ENCODE measurements around the gene TGFBR2. TPM values are rescaled to one million over a fixed set of nuclear protein-coding genes. Genes with fewer than 3 reads are reported as not detected.
A peak's percentile ranks its signal among the peaks of the same experiment; 100 is the strongest.

Gene TGFBR2
- total and polyA plus RNA-seq, 3 experiments from 2014 or later: 55.3 to 108 (median 56.3) TPM

GRCh38 chr3:30662836-30663235, 56.4 kb downstream of the TGFBR2 start:
- no peak overlapping the region for H3K4me3 Mint-ChIP-seq
- no peaks in the 10 kb centered on the region for H3K9me3 ChIP-seq (ENCODE audit: low read length)
- CTCF ChIA-PET: interaction anchor here (0.6 to 1.4 kb wide), 3 partner anchors 16 to 34 kb away, joined by 3 to 4 read pairs (median 3); no protein-coding TSS in a partner anchor
- peaks cover 88 to 98% (median 97%) of the 10 kb centered on the region in 3 donors for H3K4me1 Mint-ChIP-seq
- peaks cover 12% of the 10 kb centered on the region for H3K36me3 ChIP-seq (ENCODE audit: insufficient read depth, low read length)
- POLR2A ChIA-PET: interaction anchor here (0.5 kb wide), 1 partner anchor 18 kb away, joined by 4 read pairs; no protein-coding TSS in a partner anchor
- H3K4me3 ChIP-seq (ENCODE audit: low read length): no peak overlapping the region
- peaks cover 99% of the 10 kb centered on the region for H3K4me1 ChIP-seq (ENCODE audit: insufficient read depth, low read length)
- H3K27ac Mint-ChIP-seq: peak overlapping the region; percentile 55 to 96 (median 90)
- no peaks in the 10 kb centered on the region for H3K27me3 Mint-ChIP-seq
- DNase-seq: no peak
- no peak overlapping the region for H3K27ac ChIP-seq (ENCODE audit: low read depth, low read length)
- H3K27me3 ChIP-seq (ENCODE audit: insufficient read depth, low read length, poor library complexity, severe bottlenecking): no peaks in the 10 kb centered on the region
- H3K9me3 Mint-ChIP-seq: no peaks in the 10 kb centered on the region
- H3K36me3 Mint-ChIP-seq: peaks cover 9 to 47% (median 16%) of the 10 kb centered on the region in 3 donors

- H3K36me3 Mint-ChIP-seq: peaks cover 13 to 54% (median 24%) of the 10 kb centered on the region in 3 donors
- H3K4me3 Mint-ChIP-seq: peak overlapping the region in 5 of 7 donors; percentile 1 to 73 (median 41)
- H3K9me3 ChIP-seq (ENCODE audit: low read length): no peaks in the 10 kb centered on the region
- peak overlapping the region; percentile 75 to 94 (median 88) for H3K27ac Mint-ChIP-seq
- peaks cover 12% of the 10 kb centered on the region for H3K36me3 ChIP-seq (ENCODE audit: insufficient read depth, low read length)
- no peak for DNase-seq
- POLR2A ChIA-PET: interaction anchor here (0.7 to 2.0 kb wide), 3 partner anchors 22 to 56 kb away, joined by 3 to 6 read pairs (median 5); no protein-coding TSS in a partner anchor
- no peaks in the 10 kb centered on the region for H3K27me3 Mint-ChIP-seq
- no peak overlapping the region for H3K4me3 ChIP-seq (ENCODE audit: low read length)
- CTCF ChIA-PET: interaction anchor here (1.2 to 2.0 kb wide), 3 partner anchors 9 to 29 kb away, joined by 3 to 6 read pairs (median 4); no protein-coding TSS in a partner anchor
- peaks cover 88 to 98% (median 97%) of the 10 kb centered on the region in 3 donors for H3K4me1 Mint-ChIP-seq
- H3K9me3 Mint-ChIP-seq: no peaks in the 10 kb centered on the region
- no peak overlapping the region for H3K27ac ChIP-seq (ENCODE audit: low read depth, low read length)
- H3K27me3 ChIP-seq (ENCODE audit: insufficient read depth, low read length, poor library complexity, severe bottlenecking): no peaks in the 10 kb centered on the region
- peaks cover 99% of the 10 kb centered on the region for H3K4me1 ChIP-seq (ENCODE audit: insufficient read depth, low read length)
Measured at GRCh38 chr3:30663533-30664241, 57.3 kb downstream of the TGFBR2 start.

GRCh38 chr3:30664459-30664858, 58.1 kb downstream of the TGFBR2 start:
- peaks cover 97% of the 10 kb centered on the region for H3K4me1 ChIP-seq (ENCODE audit: insufficient read depth, low read length)
- H3K27ac ChIP-seq (ENCODE audit: low read depth, low read length): no peak overlapping the region
- ChIA-PET CTCF (interaction anchor here (1.2 to 2.0 kb wide), 6 partner anchors 9 to 58 kb away, joined by 3 to 6 read pairs (median 4); partner anchors contain the start of gene TGFBR2), POLR2A (interaction anchor here (0.7 to 2.4 kb wide), 9 partner anchors 9 to 57 kb away, joined by 3 to 14 read pairs (median 4); no protein-coding TSS in a partner anchor)
- peak overlapping the region; percentile 26 for H3K4me3 ChIP-seq (ENCODE audit: low read length)
- H3K9me3 Mint-ChIP-seq: no peaks in the 10 kb centered on the region
- peaks cover 85 to 97% (median 97%) of the 10 kb centered on the region in 3 donors for H3K4me1 Mint-ChIP-seq
- DNase-seq: peak in 1 of 5 donors; percentile 67
- peak overlapping the region; percentile 1 to 77 (median 72) for H3K4me3 Mint-ChIP-seq
- H3K9me3 ChIP-seq (ENCODE audit: low read length): no peaks in the 10 kb centered on the region
- peaks cover 11% of the 10 kb centered on the region for H3K36me3 ChIP-seq (ENCODE audit: insufficient read depth, low read length)
- H3K36me3 Mint-ChIP-seq: peaks cover 16 to 55% (median 23%) of the 10 kb centered on the region in 3 donors
- H3K27me3 ChIP-seq (ENCODE audit: insufficient read depth, low read length, poor library complexity, severe bottlenecking): no peaks in the 10 kb centered on the region
- H3K27ac Mint-ChIP-seq: peak overlapping the region; percentile 75 to 94 (median 88)
- H3K27me3 Mint-ChIP-seq: no peaks in the 10 kb centered on the region

- peak in 3 of 5 donors; percentile 55 to 71 (median 56) for DNase-seq
- H3K27ac ChIP-seq (ENCODE audit: low read depth, low read length): no peak overlapping the region
- CTCF ChIA-PET: interaction anchor here (1.2 to 2.0 kb wide), 4 partner anchors 10 to 59 kb away, joined by 3 to 6 read pairs (median 6); partner anchors contain the start of gene TGFBR2
- H3K27ac Mint-ChIP-seq: peak overlapping the region; percentile 59 to 92 (median 82)
- no peaks in the 10 kb centered on the region for H3K27me3 ChIP-seq (ENCODE audit: insufficient read depth, low read length, poor library complexity, severe bottlenecking)
- H3K9me3 ChIP-seq (ENCODE audit: low read length): no peaks in the 10 kb centered on the region
- H3K36me3 ChIP-seq (ENCODE audit: insufficient read depth, low read length): peaks cover 8% of the 10 kb centered on the region
- H3K4me1 Mint-ChIP-seq: peaks cover 86 to 99% (median 97%) of the 10 kb centered on the region in 3 donors
- H3K4me3 Mint-ChIP-seq: peak overlapping the region; percentile 1 to 77 (median 72)
- peak overlapping the region; percentile 26 for H3K4me3 ChIP-seq (ENCODE audit: low read length)
- H3K27me3 Mint-ChIP-seq: no peaks in the 10 kb centered on the region
- H3K9me3 Mint-ChIP-seq: no peaks in the 10 kb centered on the region
- POLR2A ChIA-PET: interaction anchor here (0.7 to 2.4 kb wide), 8 partner anchors 9 to 58 kb away, joined by 3 to 14 read pairs (median 4); no protein-coding TSS in a partner anchor
- H3K36me3 Mint-ChIP-seq: peaks cover 18 to 57% (median 27%) of the 10 kb centered on the region in 3 donors
- peaks cover 97% of the 10 kb centered on the region for H3K4me1 ChIP-seq (ENCODE audit: insufficient read depth, low read length)
Measured at GRCh38 chr3:30664884-30665283, 58.5 kb downstream of the TGFBR2 start.

- H3K36me3 ChIP-seq (ENCODE audit: insufficient read depth, low read length): peaks cover 14% of the 10 kb centered on the region
Measured at GRCh38 chr3:30665539-30665938, 59.1 kb downstream of the TGFBR2 start.

GRCh38 chr3:30666572-30667279, 60.3 kb downstream of the TGFBR2 start:
- POLR2A ChIA-PET: interaction anchor here (1.1 to 2.4 kb wide), 4 partner anchors 11 to 50 kb away, joined by 4 to 14 read pairs (median 6); no protein-coding TSS in a partner anchor
- peak overlapping the region; percentile 85 to 98 (median 90) for H3K27ac Mint-ChIP-seq
- H3K27me3 Mint-ChIP-seq: no peaks in the 10 kb centered on the region
- CTCF ChIA-PET: interaction anchor here (0.8 to 1.8 kb wide), 5 partner anchors 23 to 38 kb away, joined by 3 to 5 read pairs (median 3); no protein-coding TSS in a partner anchor
- peak in 1 of 5 donors; percentile 44 for DNase-seq
- peaks cover 19 to 64% (median 35%) of the 10 kb centered on the region in 3 donors for H3K36me3 Mint-ChIP-seq
- H3K9me3 ChIP-seq (ENCODE audit: low read length): no peaks in the 10 kb centered on the region
- H3K4me1 Mint-ChIP-seq: peaks cover 85 to 100% (median 98%) of the 10 kb centered on the region in 3 donors
- no peaks in the 10 kb centered on the region for H3K9me3 Mint-ChIP-seq
- peaks cover 20% of the 10 kb centered on the region for H3K36me3 ChIP-seq (ENCODE audit: insufficient read depth, low read length)
- peak overlapping the region in 6 of 7 donors; percentile 23 to 82 (median 56) for H3K4me3 Mint-ChIP-seq
- H3K4me1 ChIP-seq (ENCODE audit: insufficient read depth, low read length): peaks cover 85% of the 10 kb centered on the region
- H3K27me3 ChIP-seq (ENCODE audit: insufficient read depth, low read length, poor library complexity, severe bottlenecking): no peaks in the 10 kb centered on the region
- no peak overlapping the region for H3K27ac ChIP-seq (ENCODE audit: low read depth, low read length)
- no peak overlapping the region for H3K4me3 ChIP-seq (ENCODE audit: low read length)

More at GRCh38 chr3:30665539-30665938, 59.1 kb downstream of the TGFBR2 start:
- Mint-ChIP-seq H3K27ac (peak overlapping the region; percentile 51 to 92 (median 77)), H3K9me3 (no peaks in the 10 kb centered on the region), H3K27me3 (no peaks in the 10 kb centered on the region), H3K36me3 (peaks cover 21 to 64% (median 32%) of the 10 kb centered on the region in 3 donors), H3K4me1 (peaks cover 87 to 100% (median 98%) of the 10 kb centered on the region in 3 donors), H3K4me3 (peak overlapping the region in 6 of 7 donors; percentile 1 to 77 (median 52))
- CTCF ChIA-PET: interaction anchor here (1.5 to 2.0 kb wide), 3 partner anchors 10 to 36 kb away, joined by 5 to 6 read pairs (median 6); no protein-coding TSS in a partner anchor
- no peaks in the 10 kb centered on the region for H3K9me3 ChIP-seq (ENCODE audit: low read length)
- POLR2A ChIA-PET: interaction anchor here (0.9 to 2.4 kb wide), 7 partner anchors 10 to 58 kb away, joined by 4 to 14 read pairs (median 5); no protein-coding TSS in a partner anchor
- H3K27me3 ChIP-seq (ENCODE audit: insufficient read depth, low read length, poor library complexity, severe bottlenecking): no peaks in the 10 kb centered on the region
- peaks cover 96% of the 10 kb centered on the region for H3K4me1 ChIP-seq (ENCODE audit: insufficient read depth, low read length)
- DNase-seq: no peak
- no peak overlapping the region for H3K4me3 ChIP-seq (ENCODE audit: low read length)
- no peak overlapping the region for H3K27ac ChIP-seq (ENCODE audit: low read depth, low read length)

GRCh38 chr3:30667280-30667651, 60.9 kb downstream of the TGFBR2 start:
- Histone ChIP-seq H3K27ac (ENCODE audit: low read depth, low read length) (no peak overlapping the region), H3K4me1 (ENCODE audit: insufficient read depth, low read length) (peaks cover 83% of the 10 kb centered on the region), H3K36me3 (ENCODE audit: insufficient read depth, low read length) (peaks cover 20% of the 10 kb centered on the region), H3K27me3 (ENCODE audit: insufficient read depth, low read length, poor library complexity, severe bottlenecking) (no peaks in the 10 kb centered on the region), H3K4me3 (ENCODE audit: low read length) (no peak overlapping the region), H3K9me3 (ENCODE audit: low read length) (no peaks in the 10 kb centered on the region)
- Mint-ChIP-seq H3K9me3 (no peaks in the 10 kb centered on the region), H3K4me3 (peak overlapping the region in 6 of 7 donors; percentile 9 to 82 (median 42)), H3K27ac (peak overlapping the region; percentile 46 to 98 (median 82)), H3K4me1 (peaks cover 85 to 100% (median 98%) of the 10 kb centered on the region in 3 donors), H3K36me3 (peaks cover 24 to 65% (median 38%) of the 10 kb centered on the region in 3 donors), H3K27me3 (no peaks in the 10 kb centered on the region)
- ChIA-PET POLR2A (interaction anchor here (1.1 to 1.7 kb wide), 3 partner anchors 23 to 51 kb away, joined by 4 to 7 read pairs (median 4); no protein-coding TSS in a partner anchor), CTCF (interaction anchor here (0.8 to 1.8 kb wide), 5 partner anchors 23 to 38 kb away, joined by 3 to 5 read pairs (median 3); no protein-coding TSS in a partner anchor)
- peak in 2 of 5 donors; percentile 26 to 72 for DNase-seq

All from CD8-positive, alpha-beta memory T cell (primary cell).